ENCODE measurements around the gene PUM2.

DNA sequence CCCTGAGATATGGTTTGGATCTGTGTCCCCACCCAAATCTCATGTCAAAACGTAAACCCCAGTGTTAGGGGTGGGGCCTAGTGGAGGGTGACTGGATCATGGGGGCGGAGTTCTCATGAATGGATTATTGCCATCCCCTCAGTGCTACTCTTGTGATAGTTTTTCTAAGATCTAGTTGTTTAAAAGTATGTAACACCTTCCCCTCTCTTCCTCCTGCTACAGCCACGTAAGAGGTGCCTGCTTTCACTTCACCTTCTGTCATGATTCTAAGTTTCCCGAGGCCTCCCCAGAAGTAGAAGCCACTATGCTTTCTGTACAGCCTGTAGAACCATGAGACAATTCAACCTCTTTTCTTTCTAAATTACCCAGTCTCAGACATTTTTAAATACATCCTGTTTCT is 16.9 kb downstream of the PUM2 start:
- TF ChIP-seq CTCF (IDR thresholded peaks at IDR 0.05; ENCODE audit: low read depth, low read length), result no peak
- TF ChIP-seq EZH2phosphoT487 (IDR thresholded peaks at IDR 0.05; ENCODE audit: low read depth), result no peak

All from OCI-LY3 (cell line).